ENCODE results near the gene PLBD2.

- TF ChIP-seq CTCF (IDR thresholded peaks at IDR 0.05) = no peak
- no peak for TF ChIP-seq POLR2A (IDR thresholded peaks at IDR 0.05)
Observed at GRCh38 chr12:113351089-113351488, 7.3 kb upstream of the PLBD2 start.
